Measurements from ENCODE around the gene COX6A1. TPM values are rescaled to one million over a fixed set of nuclear protein-coding genes. Genes with fewer than 3 reads are reported as not detected.

The COX6A1 gene
- total RNA-seq = 100 to 1,000 TPM; 144 to 158 TPM
- 1,000 to 10,000 TPM in 1 of 2 donors, 100 to 1,000 TPM in 1; 828 to 1,220 TPM for polyA plus RNA-seq

- H3K27me3 ChIP-seq (ENCODE audit: insufficient read depth, low read length) = no peaks in the 10 kb centered on the region
- peak within 1 kb of the TSS; percentile 52 to 70 for H3K4me3 ChIP-seq (ENCODE audit: low read length in 2 of 2)
- ChIA-PET CTCF (ENCODE audit: partially characterized antibody) (interaction anchor here (0.7 to 3.9 kb wide), 10 partner anchors 21 to 1044 kb away, joined by 3 to 22 read pairs (median 8); partner anchors contain the start of genes DYNLL1, POP5 and RNU4-1), POLR2A (ENCODE audit: partially characterized antibody) (interaction anchor here (0.7 to 4.1 kb wide), 17 partner anchors 8 to 249 kb away, joined by 3 to 32 read pairs (median 4); partner anchors contain the start of genes COQ5, DYNLL1, GATC and MLEC)
- peaks cover under 1 to 3% of the 10 kb centered on the region in 2 donors for H3K27me3 Mint-ChIP-seq
- H3K36me3 Mint-ChIP-seq = peaks cover 3 to 33% of the 10 kb centered on the region in 2 donors
- H3K4me1 ChIP-seq (ENCODE audit: insufficient read depth, low read length) = peaks cover 26% of the 10 kb centered on the region
- no peaks in the 10 kb centered on the region for H3K9me3 ChIP-seq (ENCODE audit: control insufficient read depth in 1 of 2, low read length in 2 of 2)
- peaks cover 18 to 31% (median 27%) of the 10 kb centered on the region in 4 donors for H3K4me1 Mint-ChIP-seq
- H3K36me3 ChIP-seq (ENCODE audit: insufficient read depth, low read length) = peaks cover 10% of the 10 kb centered on the region
- intact Hi-C loops (cut with micrococcal nuclease) = loop anchor here (1.0 to 10.0 kb wide), 10 partner anchors 8 to 277 kb away; partner anchors contain the start of genes DYNLL1, GATC, POP5 and RNF10
- H3K27ac ChIP-seq (ENCODE audit: low read depth, low read length) = peak within 1 kb of the TSS; percentile 76
- peak; percentile 94 to 99 (median 98) for DNase-seq
- H3K9me3 Mint-ChIP-seq = no peaks in the 10 kb centered on the region
- peak within 1 kb of the TSS; percentile 92 to 99 (median 96) for H3K4me3 Mint-ChIP-seq
- peak within 1 kb of the TSS; percentile 86 to 99 (median 96) for H3K27ac Mint-ChIP-seq
These were observed at the start of gene COX6A1 for GRCh38 chr12:120437735-120438494. Gene COX6A1 (plus strand): TSS chr12:120438113. CDS start chr12:120438127, 14 bp downstream.

DNA sequence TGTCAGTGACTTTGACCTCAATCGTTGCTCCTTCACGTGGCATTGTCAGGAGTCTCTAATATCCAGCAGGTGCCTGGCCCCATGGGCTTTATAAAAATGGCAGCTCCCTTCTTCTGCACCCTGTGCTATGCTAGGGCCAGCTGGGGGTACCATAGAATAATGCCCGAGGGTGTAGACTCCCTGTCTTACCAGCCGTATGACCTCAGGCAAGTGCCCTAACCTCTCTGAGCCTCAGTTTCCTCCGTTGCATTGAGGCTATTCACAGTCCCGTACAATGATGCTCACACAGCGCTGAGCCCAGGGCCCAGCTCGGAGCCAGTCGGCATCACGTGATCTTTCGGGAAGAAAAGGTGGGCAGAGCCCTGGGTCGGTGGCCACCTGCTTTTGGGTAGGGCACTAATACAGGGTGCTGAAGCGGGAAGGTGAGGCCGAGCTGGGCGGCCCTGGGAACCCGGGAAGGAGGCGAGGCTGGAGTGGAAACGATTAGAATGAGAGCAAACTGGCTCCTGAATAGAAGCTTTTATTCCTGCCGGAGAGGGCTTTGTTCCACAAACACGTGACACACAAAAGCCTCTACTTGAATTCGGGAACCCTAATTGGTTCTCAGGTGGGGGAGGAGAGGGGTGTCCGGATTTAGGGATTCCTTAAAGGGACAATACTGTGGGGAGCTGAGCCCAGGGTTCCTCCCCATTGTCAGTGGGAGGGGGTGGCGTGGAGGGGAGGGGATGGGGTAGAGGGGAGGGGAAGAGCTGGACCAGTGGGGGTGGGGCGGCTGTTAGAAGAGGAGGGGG, 49.0 kb upstream of the COX6A1 start:
- Histone ChIP-seq H3K27ac (ENCODE audit: low read depth, low read length) (no peak overlapping the region), H3K36me3 (ENCODE audit: insufficient read depth, low read length) (no peaks in the 10 kb centered on the region), H3K27me3 (ENCODE audit: insufficient read depth, low read length) (peaks cover 14% of the 10 kb centered on the region), H3K4me3 (ENCODE audit: low read length in 2 of 2) (no peak overlapping the region), H3K9me3 (ENCODE audit: control insufficient read depth in 1 of 2, low read length in 2 of 2) (no peaks in the 10 kb centered on the region), H3K4me1 (ENCODE audit: insufficient read depth, low read length) (no peaks in the 10 kb centered on the region)
- ChIA-PET POLR2A (ENCODE audit: partially characterized antibody) (no interaction called here), CTCF (ENCODE audit: partially characterized antibody) (no interaction called here)
- Mint-ChIP-seq H3K4me3 (peak overlapping the region in 2 of 8 donors; percentile 10 to 37), H3K4me1 (peaks cover 4 to 8% (median 6%) of the 10 kb centered on the region in 4 donors), H3K36me3 (peaks cover 0 to 4% of the 10 kb centered on the region in 2 donors), H3K9me3 (peaks cover 0 to 3% (median 0%) of the 10 kb centered on the region in 8 donors), H3K27ac (no peak overlapping the region), H3K27me3 (peaks cover 25 to 27% of the 10 kb centered on the region in 2 donors)
- intact Hi-C loops (cut with micrococcal nuclease) = no loop called here
- DNase-seq = no peak

DNA sequence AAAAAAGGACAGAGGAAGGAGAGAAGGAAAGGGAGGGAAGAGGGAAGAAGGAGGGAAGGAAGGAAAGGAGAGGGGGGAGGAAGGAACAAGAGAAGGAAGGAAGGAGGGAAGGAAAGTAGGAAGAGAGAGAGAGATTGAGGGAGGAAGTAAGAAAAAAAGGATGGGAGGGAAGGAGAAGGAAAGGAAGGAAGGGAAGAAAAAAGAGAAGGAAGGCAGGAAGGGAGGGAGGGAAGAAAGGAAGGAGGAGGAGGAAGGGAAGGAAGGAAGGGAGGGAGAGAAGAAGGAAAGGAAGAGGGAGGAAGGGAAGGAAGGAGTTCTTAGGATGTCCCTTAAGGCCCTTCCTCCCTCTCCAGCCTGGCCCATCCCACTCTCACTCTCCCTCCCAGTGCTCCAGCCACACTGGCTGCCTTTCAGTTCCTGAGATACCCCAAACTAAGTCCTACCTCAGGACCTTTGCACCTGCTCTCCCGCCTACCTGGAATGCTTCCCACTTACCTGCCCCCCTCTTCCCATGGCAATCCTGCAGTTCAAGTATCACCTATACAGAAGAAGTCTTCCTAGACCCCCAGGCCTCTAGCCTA, 47.3 kb upstream of the COX6A1 start:
- H3K4me3 Mint-ChIP-seq = no peak overlapping the region
- H3K4me1 Mint-ChIP-seq = peaks cover 4 to 8% (median 7%) of the 10 kb centered on the region in 4 donors
- Histone ChIP-seq H3K36me3 (ENCODE audit: insufficient read depth, low read length) (no peaks in the 10 kb centered on the region), H3K4me1 (ENCODE audit: insufficient read depth, low read length) (no peaks in the 10 kb centered on the region), H3K4me3 (ENCODE audit: low read length in 2 of 2) (no peak overlapping the region), H3K9me3 (ENCODE audit: control insufficient read depth in 1 of 2, low read length in 2 of 2) (no peaks in the 10 kb centered on the region), H3K27ac (ENCODE audit: low read depth, low read length) (no peak overlapping the region), H3K27me3 (ENCODE audit: insufficient read depth, low read length) (peaks cover 14% of the 10 kb centered on the region)
- ChIA-PET POLR2A (ENCODE audit: partially characterized antibody) (no interaction called here), CTCF (ENCODE audit: partially characterized antibody) (no interaction called here)
- H3K27ac Mint-ChIP-seq = no peak overlapping the region
- intact Hi-C loops (cut with micrococcal nuclease) = no loop called here
- peaks cover 22 to 25% of the 10 kb centered on the region in 2 donors for H3K27me3 Mint-ChIP-seq
- peaks cover 0 to 4% of the 10 kb centered on the region in 2 donors for H3K36me3 Mint-ChIP-seq
- peaks cover 0 to 3% (median 0%) of the 10 kb centered on the region in 8 donors for H3K9me3 Mint-ChIP-seq
- DNase-seq = no peak

DNA sequence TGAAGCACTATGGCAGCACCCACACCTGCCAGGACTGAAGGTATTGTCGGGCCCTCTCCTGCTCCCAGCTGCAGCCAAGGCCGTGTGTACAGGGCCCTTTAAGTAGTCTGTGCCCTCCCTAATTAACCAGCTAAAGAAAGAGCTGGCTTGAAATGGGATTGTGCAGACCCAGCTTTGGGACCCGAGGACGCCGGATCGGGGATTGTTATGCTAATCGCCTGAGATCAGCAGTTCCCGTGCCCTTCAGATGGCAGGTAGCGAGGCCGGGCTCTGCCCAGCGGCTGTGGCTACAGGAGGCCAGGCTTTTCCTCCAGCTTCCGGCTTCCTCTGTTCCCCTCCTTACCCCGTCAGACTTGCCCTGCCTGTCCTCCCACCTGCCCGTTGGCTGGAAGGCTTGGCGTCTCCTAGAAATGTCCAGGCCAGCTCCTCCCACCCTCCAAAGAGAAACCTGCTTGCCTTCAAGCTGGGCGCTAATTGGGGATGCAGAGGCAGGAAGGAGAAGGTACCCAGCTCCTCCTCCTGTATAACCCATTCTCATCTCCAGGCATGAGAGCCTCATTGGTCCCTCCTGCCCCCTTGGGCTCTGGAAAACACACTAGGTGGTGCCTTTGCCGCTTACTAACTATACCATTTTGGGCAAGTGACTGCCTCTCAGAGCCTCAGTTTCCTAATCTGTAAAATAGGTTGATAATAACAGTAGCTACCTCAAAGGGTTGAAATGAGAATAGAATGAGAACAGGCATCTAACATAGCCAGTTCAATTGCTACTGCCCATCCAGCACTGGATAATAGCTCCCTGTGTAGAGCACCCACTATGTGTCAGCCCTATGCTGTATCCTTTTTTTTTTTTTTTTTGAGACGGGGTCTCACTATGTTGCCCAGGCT, 43.2 kb upstream of the COX6A1 start:
- intact Hi-C loops (cut with micrococcal nuclease) = no loop called here
- Histone ChIP-seq H3K4me3 (ENCODE audit: low read length in 2 of 2) (no peak overlapping the region), H3K27me3 (ENCODE audit: insufficient read depth, low read length) (no peaks in the 10 kb centered on the region), H3K9me3 (ENCODE audit: control insufficient read depth in 1 of 2, low read length in 2 of 2) (no peaks in the 10 kb centered on the region), H3K4me1 (ENCODE audit: insufficient read depth, low read length) (no peaks in the 10 kb centered on the region), H3K27ac (ENCODE audit: low read depth, low read length) (no peak overlapping the region), H3K36me3 (ENCODE audit: insufficient read depth, low read length) (no peaks in the 10 kb centered on the region)
- Mint-ChIP-seq H3K4me3 (peak overlapping the region in 4 of 8 donors; percentile 20 to 52 (median 38)), H3K4me1 (peaks cover 0 to 1% (median 0%) of the 10 kb centered on the region in 4 donors), H3K27me3 (peaks cover 17 to 20% of the 10 kb centered on the region in 2 donors), H3K9me3 (peaks cover 0 to 3% (median 0%) of the 10 kb centered on the region in 8 donors), H3K36me3 (peaks cover 0 to 4% of the 10 kb centered on the region in 2 donors), H3K27ac (no peak overlapping the region)
- no peak for DNase-seq
- ChIA-PET CTCF (ENCODE audit: partially characterized antibody) (no interaction called here), POLR2A (ENCODE audit: partially characterized antibody) (no interaction called here)

- H3K4me1 Mint-ChIP-seq = peaks cover 0 to 1% (median 0%) of the 10 kb centered on the region in 4 donors
- intact Hi-C loops (cut with micrococcal nuclease) = no loop called here
- POLR2A ChIA-PET (ENCODE audit: partially characterized antibody) = no interaction called here
- H3K36me3 Mint-ChIP-seq = no peaks in the 10 kb centered on the region
- Histone ChIP-seq H3K4me1 (ENCODE audit: insufficient read depth, low read length) (no peaks in the 10 kb centered on the region), H3K36me3 (ENCODE audit: insufficient read depth, low read length) (no peaks in the 10 kb centered on the region), H3K27me3 (ENCODE audit: insufficient read depth, low read length) (no peaks in the 10 kb centered on the region), H3K27ac (ENCODE audit: low read depth, low read length) (no peak overlapping the region), H3K4me3 (ENCODE audit: low read length in 2 of 2) (no peak overlapping the region), H3K9me3 (ENCODE audit: control insufficient read depth in 1 of 2, low read length in 2 of 2) (no peaks in the 10 kb centered on the region)
- CTCF ChIA-PET (ENCODE audit: partially characterized antibody) = no interaction called here
- peak overlapping the region in 1 of 8 donors; percentile 29 for H3K4me3 Mint-ChIP-seq
- DNase-seq = no peak
- H3K27me3 Mint-ChIP-seq = peaks cover 14 to 17% of the 10 kb centered on the region in 2 donors
- H3K9me3 Mint-ChIP-seq = no peaks in the 10 kb centered on the region
- no peak overlapping the region for H3K27ac Mint-ChIP-seq
These were observed 39.9 kb upstream of the COX6A1 start for GRCh38 chr12:120397824-120398540.

DNA sequence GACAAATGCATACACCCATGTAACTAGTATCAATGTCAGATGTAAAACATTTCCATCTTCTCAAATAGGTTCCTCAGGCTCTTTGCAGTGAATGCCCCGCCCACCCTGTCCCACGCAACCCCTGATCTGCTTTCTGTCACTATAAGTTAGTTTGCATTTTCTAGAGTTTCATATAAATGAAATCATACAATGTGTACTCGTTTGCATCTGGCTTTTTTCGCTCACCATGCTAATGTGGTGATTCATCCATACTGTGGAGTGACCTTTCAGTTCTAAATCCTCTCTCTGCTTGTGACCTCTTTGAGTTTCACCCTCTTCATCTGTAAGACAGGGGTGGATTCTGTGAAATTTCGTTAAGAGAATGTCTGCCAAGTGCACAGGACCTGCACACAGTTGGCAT, 38.4 kb upstream of the COX6A1 start:
- POLR2A ChIA-PET (ENCODE audit: partially characterized antibody) = no interaction called here

More for the DNA sequence above, 38.4 kb upstream of the COX6A1 start:
- H3K4me3 ChIP-seq (ENCODE audit: low read length in 2 of 2) = no peak overlapping the region
- peaks cover 0 to 3% (median 0%) of the 10 kb centered on the region in 8 donors for H3K9me3 Mint-ChIP-seq
- H3K4me3 Mint-ChIP-seq = no peak overlapping the region
- no peaks in the 10 kb centered on the region for H3K4me1 ChIP-seq (ENCODE audit: insufficient read depth, low read length)
- H3K27me3 Mint-ChIP-seq = peaks cover 10 to 21% of the 10 kb centered on the region in 2 donors
- no peak overlapping the region for H3K27ac ChIP-seq (ENCODE audit: low read depth, low read length)
- H3K27me3 ChIP-seq (ENCODE audit: insufficient read depth, low read length) = no peaks in the 10 kb centered on the region
- CTCF ChIA-PET (ENCODE audit: partially characterized antibody) = no interaction called here
- no peaks in the 10 kb centered on the region for H3K9me3 ChIP-seq (ENCODE audit: control insufficient read depth in 1 of 2, low read length in 2 of 2)
- H3K36me3 ChIP-seq (ENCODE audit: insufficient read depth, low read length) = no peaks in the 10 kb centered on the region
- no peaks in the 10 kb centered on the region for H3K36me3 Mint-ChIP-seq
- DNase-seq = no peak
- no peak overlapping the region for H3K27ac Mint-ChIP-seq
- intact Hi-C loops (cut with micrococcal nuclease) = no loop called here
- peaks cover 0 to 4% (median 2%) of the 10 kb centered on the region in 4 donors for H3K4me1 Mint-ChIP-seq
